Measurements from ENCODE around the gene TDRD12.

DNA sequence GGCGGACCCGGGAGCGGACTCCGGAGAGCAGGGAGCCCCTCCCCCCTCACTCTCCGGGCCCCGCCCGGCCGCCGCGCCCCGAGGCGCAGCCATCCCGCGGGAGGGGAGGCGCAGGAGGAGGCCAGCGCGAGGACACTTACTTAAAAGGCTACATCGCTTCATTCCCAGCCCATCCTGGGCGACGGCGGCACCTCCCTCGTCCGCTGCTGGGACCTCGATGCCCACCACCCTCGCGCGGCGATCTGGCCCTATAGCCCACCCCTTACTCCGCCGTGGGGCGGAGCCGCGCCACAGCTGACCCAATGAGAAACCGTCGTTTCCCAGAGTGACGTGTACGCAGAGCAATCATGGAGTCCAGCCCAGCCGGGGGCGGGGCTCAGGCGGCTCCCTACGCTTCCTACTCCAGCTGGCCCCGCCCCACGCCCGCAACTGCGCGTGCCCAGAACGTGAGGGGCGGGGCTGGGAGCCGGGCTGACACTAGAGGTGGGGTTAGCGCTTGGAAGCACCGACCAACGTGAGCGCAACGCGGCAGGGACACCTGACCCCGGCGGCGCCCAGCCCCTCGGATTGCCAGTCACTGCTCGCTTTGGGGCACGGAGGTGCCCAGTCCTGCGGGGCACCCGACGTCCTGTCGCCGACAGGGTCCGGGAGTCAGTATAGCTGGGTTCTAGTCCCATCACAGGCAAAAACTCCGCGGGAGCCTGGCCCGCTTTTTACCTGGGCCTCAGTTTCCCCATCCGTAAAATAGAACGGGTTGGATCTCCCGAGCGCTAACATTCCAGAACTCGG lies 44.4 kb upstream of the TDRD12 start, which contains the start of gene ANKRD27:
- TF ChIP-seq, protein P1, sequence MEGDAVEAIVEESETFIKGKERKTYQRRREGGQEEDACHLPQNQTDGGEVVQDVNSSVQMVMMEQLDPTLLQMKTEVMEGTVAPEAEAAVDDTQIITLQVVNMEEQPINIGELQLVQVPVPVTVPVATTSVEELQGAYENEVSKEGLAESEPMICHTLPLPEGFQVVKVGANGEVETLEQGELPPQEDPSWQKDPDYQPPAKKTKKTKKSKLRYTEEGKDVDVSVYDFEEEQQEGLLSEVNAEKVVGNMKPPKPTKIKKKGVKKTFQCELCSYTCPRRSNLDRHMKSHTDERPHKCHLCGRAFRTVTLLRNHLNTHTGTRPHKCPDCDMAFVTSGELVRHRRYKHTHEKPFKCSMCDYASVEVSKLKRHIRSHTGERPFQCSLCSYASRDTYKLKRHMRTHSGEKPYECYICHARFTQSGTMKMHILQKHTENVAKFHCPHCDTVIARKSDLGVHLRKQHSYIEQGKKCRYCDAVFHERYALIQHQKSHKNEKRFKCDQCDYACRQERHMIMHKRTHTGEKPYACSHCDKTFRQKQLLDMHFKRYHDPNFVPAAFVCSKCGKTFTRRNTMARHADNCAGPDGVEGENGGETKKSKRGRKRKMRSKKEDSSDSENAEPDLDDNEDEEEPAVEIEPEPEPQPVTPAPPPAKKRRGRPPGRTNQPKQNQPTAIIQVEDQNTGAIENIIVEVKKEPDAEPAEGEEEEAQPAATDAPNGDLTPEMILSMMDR (conservative IDR thresholded peaks at IDR 0.05), result no peak; the same call in 1 of the 2 replicates
- TF ChIP-seq ZFX (IDR thresholded peaks at IDR 0.05), result no peak
